Measurements from ENCODE around the gene CBLIF.

CBLIF gene

GRCh38 chr11:59877784-59878183 is 32.5 kb upstream of the CBLIF start:
- TF ChIP-seq, protein P1, sequence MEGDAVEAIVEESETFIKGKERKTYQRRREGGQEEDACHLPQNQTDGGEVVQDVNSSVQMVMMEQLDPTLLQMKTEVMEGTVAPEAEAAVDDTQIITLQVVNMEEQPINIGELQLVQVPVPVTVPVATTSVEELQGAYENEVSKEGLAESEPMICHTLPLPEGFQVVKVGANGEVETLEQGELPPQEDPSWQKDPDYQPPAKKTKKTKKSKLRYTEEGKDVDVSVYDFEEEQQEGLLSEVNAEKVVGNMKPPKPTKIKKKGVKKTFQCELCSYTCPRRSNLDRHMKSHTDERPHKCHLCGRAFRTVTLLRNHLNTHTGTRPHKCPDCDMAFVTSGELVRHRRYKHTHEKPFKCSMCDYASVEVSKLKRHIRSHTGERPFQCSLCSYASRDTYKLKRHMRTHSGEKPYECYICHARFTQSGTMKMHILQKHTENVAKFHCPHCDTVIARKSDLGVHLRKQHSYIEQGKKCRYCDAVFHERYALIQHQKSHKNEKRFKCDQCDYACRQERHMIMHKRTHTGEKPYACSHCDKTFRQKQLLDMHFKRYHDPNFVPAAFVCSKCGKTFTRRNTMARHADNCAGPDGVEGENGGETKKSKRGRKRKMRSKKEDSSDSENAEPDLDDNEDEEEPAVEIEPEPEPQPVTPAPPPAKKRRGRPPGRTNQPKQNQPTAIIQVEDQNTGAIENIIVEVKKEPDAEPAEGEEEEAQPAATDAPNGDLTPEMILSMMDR (IDR thresholded peaks at IDR 0.05; ENCODE audit: low read depth, low read length, missing control alignments) = no peak
- no peak for DNase-seq (ENCODE audit: extremely low read depth, low read depth)
- no peak overlapping the region for H3K4me3 ChIP-seq (replicated peaks; ENCODE audit: low read depth, low read length)

DNA sequence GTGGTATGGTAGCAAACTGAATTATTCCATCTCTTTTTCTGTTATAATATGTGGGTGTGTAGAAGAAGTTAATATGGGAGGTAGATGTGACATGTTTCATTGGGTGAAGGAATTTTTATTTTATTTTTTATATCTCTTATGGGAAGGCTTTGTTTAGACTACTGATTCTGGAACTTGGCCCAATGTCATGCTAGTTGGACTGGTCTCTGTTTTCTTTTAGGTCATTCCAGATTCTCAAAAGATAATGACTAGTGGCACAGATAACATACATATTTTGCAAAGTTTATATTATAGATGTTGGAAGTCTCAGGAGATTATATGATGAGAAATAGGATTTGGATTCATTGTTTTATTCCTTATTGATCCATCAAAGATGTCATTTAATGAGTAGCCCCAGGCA is 32.0 kb upstream of the CBLIF start:
- TF ChIP-seq, protein P1 (IDR thresholded peaks at IDR 0.05; ENCODE audit: low read depth, low read length, missing control alignments) = no peak
- no peak for DNase-seq (ENCODE audit: extremely low read depth, low read depth)
- no peak overlapping the region for H3K4me3 ChIP-seq (replicated peaks; ENCODE audit: low read depth, low read length)

GRCh38 chr11:59875856-59876519 is 30.7 kb upstream of the CBLIF start:
- H3K4me3 ChIP-seq (replicated peaks; ENCODE audit: low read depth, low read length) = no peak overlapping the region
- TF ChIP-seq, protein P1 (IDR thresholded peaks at IDR 0.05; ENCODE audit: low read depth, low read length, missing control alignments) = no peak
- DNase-seq (ENCODE audit: extremely low read depth, low read depth) = no peak

- H3K4me3 ChIP-seq (replicated peaks; ENCODE audit: low read depth, low read length) = no peak overlapping the region
- DNase-seq (ENCODE audit: extremely low read depth, low read depth) = no peak
- TF ChIP-seq, protein P1 (IDR thresholded peaks at IDR 0.05; ENCODE audit: low read depth, low read length, missing control alignments) = no peak
Observed at GRCh38 chr11:59872076-59872475, 26.8 kb upstream of the CBLIF start.

- TF ChIP-seq, protein P1 (IDR thresholded peaks at IDR 0.05; ENCODE audit: low read depth, low read length, missing control alignments) = no peak
- no peak for DNase-seq (ENCODE audit: extremely low read depth, low read depth)
Observed at GRCh38 chr11:59867946-59868345, 22.6 kb upstream of the CBLIF start.

DNA sequence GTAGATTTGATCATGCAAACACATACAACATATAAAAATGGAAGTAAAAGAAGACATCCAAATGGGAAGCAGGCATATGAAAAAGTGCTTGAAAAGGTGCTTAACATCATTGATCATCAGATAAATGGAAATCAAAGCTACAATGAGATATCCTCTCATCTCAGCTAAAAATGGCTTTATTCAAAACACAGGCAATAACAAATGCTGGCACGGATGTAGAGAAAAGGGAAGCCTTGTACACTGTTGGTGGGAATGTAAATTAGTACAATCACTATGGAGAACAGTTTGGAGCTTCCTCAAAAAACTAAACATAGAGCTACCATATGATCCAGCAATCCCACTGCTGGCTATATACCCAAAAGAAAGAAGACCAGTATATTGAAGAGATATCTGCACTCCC is 21.5 kb upstream of the CBLIF start:
- DNase-seq (ENCODE audit: extremely low read depth, low read depth) = no peak

More at GRCh38 chr11:59867946-59868345, 22.6 kb upstream of the CBLIF start:
- no peak overlapping the region for H3K4me3 ChIP-seq (replicated peaks; ENCODE audit: low read depth, low read length)

More for the DNA sequence above, 21.5 kb upstream of the CBLIF start:
- TF ChIP-seq, protein P1 (IDR thresholded peaks at IDR 0.05; ENCODE audit: low read depth, low read length, missing control alignments) = no peak
- no peak overlapping the region for H3K4me3 ChIP-seq (replicated peaks; ENCODE audit: low read depth, low read length)

All from HFF-Myc (cell line).